HepG2 (cell line): ENCODE results near the gene RNF149. TPM values are rescaled to one million over a fixed set of nuclear protein-coding genes. Genes with fewer than 3 reads are reported as not detected.

Experiments
- ATAC-seq: fragments of 200-7000 bp; cut with Tn5 transposase; 3 replicates; pipeline ENCODE4 v1.9.1; 2020; ENCODE audit warnings: mild to moderate bottlenecking, moderate library complexity
- Bru-seq: library from RNA; stranded (reverse); fragments of 400-500 nt; gene quantifications from one replicate; lab custom pipeline; 2021; lab: Mats Ljungman, UMichigan
- BruChase-seq, 2 experiments: library from RNA; stranded (reverse); fragments of 400-500 nt; gene quantifications; one replicate each; lab custom pipeline; 2021; lab: Mats Ljungman, UMichigan
- BruUV-seq: library from RNA; stranded (reverse); fragments of 400-500 nt; replicated peaks from 2 replicates; lab custom pipeline; 2021; lab: Mats Ljungman, UMichigan
- CTCF ChIA-PET: fragments of 300-600 bp; formaldehyde crosslinking; extraction: SDS; loops from one replicate; lab custom pipeline; 2021; ENCODE audit warnings: low total read pairs, inconsistent platforms, low intra/inter-chr PET ratio; lab: Yijun Ruan, JAX
- POLR2A ChIA-PET: fragments of 350-600 bp; sonication (Branson Sonifier 250); formaldehyde crosslinking; loops from one replicate; lab custom pipeline; 2020; ENCODE audit warnings: antibody characterized with exemption, inconsistent platforms; lab: Yijun Ruan, JAX
- DNase-seq: peaks from one replicate; pipeline ENCODE4 v3.0.0-alpha.2; 2015; ENCODE audit warnings: low spot score
- FAIRE-seq: peaks from 3 replicates; lab custom pipeline; 2011; peaks lifted over from hg19 to GRCh38; lab: Jason Lieb, UNC
- H2AFZ ChIP-seq: one replicate; pipeline ENCODE4 v1.6.1; 2011; ENCODE audit warnings: low read length, inconsistent platforms
- H3K27ac ChIP-seq: fragments of 300-600 bp; 3 replicates; pipeline ENCODE4 v1.8.0; 2011; ENCODE audit warnings: mixed run types, mild to moderate bottlenecking, mixed read lengths, low read length, inconsistent platforms; ENCODE audit not compliant: insufficient read depth; ENCODE audit errors: extremely low read length
- H3K27me3 ChIP-seq, 2 experiments: fragments of 200-600 bp in 1 of 2; 2 replicates in 1 of 2; 3 replicates in 1 of 2; pipeline versions ENCODE4 v1.6.0 to v1.8.0; 2011; ENCODE audit warnings: low read length in 2 of 2, mild to moderate bottlenecking in 2 of 2, moderate library complexity in 2 of 2, inconsistent platforms in 1 of 2; ENCODE audit not compliant: insufficient read depth in 2 of 2, control insufficient read depth in 1 of 2
- H3K36me3 ChIP-seq, 2 experiments: fragments of 200-600 bp in 1 of 2; replicated peaks in 1 of 2; 2 replicates in 1 of 2; 3 replicates in 1 of 2; pipeline versions ENCODE4 v1.5.1 to v1.8.0; 2011; ENCODE audit warnings: low read length in 2 of 2, inconsistent platforms in 1 of 2; ENCODE audit not compliant: insufficient read depth in 2 of 2, control insufficient read depth in 1 of 2
- H3K4me1 ChIP-seq: 2 replicates; pipeline ENCODE4 v1.5.1; 2012; ENCODE audit warnings: low read length, inconsistent platforms; ENCODE audit not compliant: insufficient read depth
- H3K4me2 ChIP-seq: 2 replicates; pipeline ENCODE4 v1.6.0; 2011; ENCODE audit warnings: low read depth, low read length, inconsistent platforms
- H3K4me3 ChIP-seq, 3 experiments: fragments of 200-600 bp in 1 of 3; sonication (generic), shearing (Covaris generic) in 1 of 3; replicated peaks in 1 of 3; 2 replicates each; pipeline ENCODE4 v1.5.1; 2011 to 2016; ENCODE audit warnings: low read length in 3 of 3, inconsistent platforms in 2 of 3, low read depth in 2 of 3, mild to moderate bottlenecking in 2 of 3, control low read depth in 1 of 3, mixed read lengths in 1 of 3; ENCODE audit not compliant: insufficient read depth in 1 of 3
- H3K79me2 ChIP-seq: one replicate; pipeline ENCODE4 v1.6.1; 2011; ENCODE audit warnings: low read length, inconsistent platforms; ENCODE audit not compliant: insufficient read depth
- H3K9ac ChIP-seq: 2 replicates; pipeline ENCODE4 v1.6.0; 2011; ENCODE audit warnings: mild to moderate bottlenecking, low read depth, low read length, inconsistent platforms; ENCODE audit not compliant: insufficient read depth
- H3K9me3 ChIP-seq: 2 replicates; pipeline ENCODE4 v1.5.1; 2012; ENCODE audit warnings: mild to moderate bottlenecking, low read length
- H4K20me1 ChIP-seq: 2 replicates; pipeline ENCODE4 v1.6.0; 2011; ENCODE audit warnings: inconsistent platforms, mild to moderate bottlenecking, low read length, moderate library complexity; ENCODE audit not compliant: insufficient read depth
- ARID2 ChIP-seq: sonication (generic); formaldehyde crosslinking; IDR thresholded peaks from 2 replicates; pipeline ENCODE4 v1.8.1; 2022; ENCODE audit warnings: mild to moderate bottlenecking, missing genetic modification reagents, borderline replicate concordance
- ASH2L ChIP-seq: fragments of 300-600, 200-600 bp; sonication (generic); IDR thresholded peaks from 2 replicates; pipeline ENCODE4 v1.7.0; 2017; ENCODE audit warnings: low read depth, mild to moderate bottlenecking, moderate library complexity, mixed read lengths, low read length; ENCODE audit not compliant: insufficient read length
- ELF3 ChIP-seq: IDR thresholded peaks from 2 replicates; pipeline ENCODE4 v1.6.1; 2016; ENCODE audit warnings: missing genetic modification reagents, missing compliant biosample characterization
- FOXJ3 ChIP-seq: sonication (generic); formaldehyde crosslinking; IDR thresholded peaks from 2 replicates; pipeline ENCODE4 v1.4.0; 2020; ENCODE audit warnings: missing genetic modification reagents, mild to moderate bottlenecking, borderline replicate concordance
- HNRNPL ChIP-seq: fragments of 200-400 bp; formaldehyde crosslinking; IDR thresholded peaks from 2 replicates; pipeline ENCODE4 v1.6.1; 2017; ENCODE audit warnings: mild to moderate bottlenecking, low read depth, low read length
- MZF1 ChIP-seq: sonication (generic); formaldehyde crosslinking; IDR thresholded peaks from 2 replicates; pipeline ENCODE4 v1.8.1; 2023; ENCODE audit warnings: mild to moderate bottlenecking, missing genetic modification reagents, borderline replicate concordance
- NCOA2 ChIP-seq: sonication (generic); formaldehyde crosslinking; IDR thresholded peaks from 2 replicates; pipeline ENCODE4 v1.8.0; 2022; ENCODE audit warnings: inconsistent platforms
- SIN3A ChIP-seq: IDR thresholded peaks from 2 replicates; pipeline ENCODE4 v1.6.1; 2011; ENCODE audit warnings: low read depth, mild to moderate bottlenecking, control low read depth, low read length, borderline replicate concordance
- SMARCC2 ChIP-seq: fragments of 450-650 bp; IDR thresholded peaks from 2 replicates; pipeline ENCODE4 v1.6.1; 2017; ENCODE audit warnings: antibody characterized with exemption, mild to moderate bottlenecking
- TEAD2 ChIP-seq: sonication (generic); formaldehyde crosslinking; IDR thresholded peaks from 2 replicates; pipeline ENCODE4 v1.9.0; 2021; ENCODE audit warnings: missing genetic modification reagents
- THYN1 ChIP-seq: sonication (generic); formaldehyde crosslinking; IDR thresholded peaks from 2 replicates; pipeline ENCODE4 v1.8.1; 2023; ENCODE audit warnings: low read depth, mild to moderate bottlenecking, moderate library complexity, missing genetic modification reagents, borderline replicate concordance
- ZFP82 ChIP-seq: sonication (generic); formaldehyde crosslinking; IDR thresholded peaks from 2 replicates; pipeline ENCODE4 v1.5.1; 2020; ENCODE audit warnings: mild to moderate bottlenecking, missing genetic modification reagents, borderline replicate concordance
- ZNF33B ChIP-seq: sonication (generic); formaldehyde crosslinking; IDR thresholded peaks from 2 replicates; pipeline ENCODE4 v1.5.1; 2020; ENCODE audit warnings: mild to moderate bottlenecking, missing genetic modification reagents
- ZNF577 ChIP-seq: sonication (generic); formaldehyde crosslinking; IDR thresholded peaks from 2 replicates; pipeline ENCODE4 v1.4.0; 2020; ENCODE audit warnings: mild to moderate bottlenecking, low read depth, missing genetic modification reagents, borderline replicate concordance
- ZNF7 ChIP-seq: IDR thresholded peaks from 2 replicates; pipeline ENCODE4 v1.6.1; 2016; ENCODE audit warnings: missing biosample characterization, missing genetic modification reagents
- ZNF746 ChIP-seq: sonication (generic); formaldehyde crosslinking; IDR thresholded peaks from 2 replicates; pipeline ENCODE4 v1.8.0; 2022; ENCODE audit warnings: mild to moderate bottlenecking, missing genetic modification reagents
- ZSCAN9 ChIP-seq: IDR thresholded peaks from 2 replicates; pipeline ENCODE4 v1.6.1; 2016; ENCODE audit warnings: borderline replicate concordance
- WGBS: methylation state at CpG from one replicate; pipeline ENCODE4 v1.1.6; 2017; ENCODE audit warnings: low lambda C conversion rate; 5-methylcytosine and 5-hydroxymethylcytosine counted together
- in situ Hi-C: cut with HindIII; loops from 2 replicates; pipeline ENCODE4 v1.10.0; 2017; ENCODE audit warnings: low pct_unique_long_range_greater_than_20kb; ENCODE audit not compliant: extremely low pct_ligation_motif_present
- intact Hi-C: fragments of 100-400 bp; cut with micrococcal nuclease; formaldehyde crosslinking; loops from one replicate; pipeline ENCODE4 v1.10.0; 2022; ENCODE audit not compliant: unreplicated experiment
- long read RNA-seq, 2 experiments: library from RNA in 1 of 2; library from polyadenylated mRNA in 1 of 2; stranded (forward) in 1 of 2; unstranded in 1 of 2; transcript quantifications; one replicate each; pipeline ENCODE4 v2.0.0, GENCODE V29; 2019 to 2022
- polyA minus RNA-seq, 3 experiments: library from RNA; depleted of rRNA, polyadenylated mRNA; stranded (reverse); fragments of >200 nt; gene quantifications; 2 replicates each; pipeline ENCODE4 v1.2.3, GENCODE V29; 2011; ENCODE audit warnings: low replicate concordance in 1 of 3
- polyA plus RNA-seq, 8 experiments: library from polyadenylated mRNA; depleted of rRNA in 3 of 8; stranded (reverse) in 7 of 8; unstranded in 1 of 8; fragments of >200 nt; fragmentation: Illumina TruSeq in 4 of 8; extraction: Trizol in 4 of 8; gene quantifications; 2 replicates each; pipeline versions ENCODE4 v1.2.1 to v1.2.3, GENCODE V29; 2011 to 2016; ENCODE audit warnings: low read depth in 4 of 8, missing spikeins in 1 of 8, mixed read lengths in 1 of 8; ENCODE audit not compliant: insufficient read depth in 1 of 8
- total RNA-seq, 5 experiments: library from RNA; depleted of rRNA; stranded (reverse); fragments of >200 nt; fragmentation: Illumina TruSeq; extraction: Trizol; gene quantifications; 2 replicates each; pipeline ENCODE4 v1.2.3, GENCODE V29; 2016; ENCODE audit warnings: low read depth in 1 of 5

Gene RNF149
- total RNA-seq (2016; rRNA removed; fragmentation: Illumina TruSeq; extraction: Trizol) (45.7 and 109 TPM in 2 replicates), polyA plus RNA-seq (2011; rRNA removed) (87.2 and 87.6 TPM in 2 replicates), polyA minus RNA-seq (2011; rRNA and poly(A)+ RNA removed; ENCODE audit: low replicate concordance) (41.3 and 47.7 TPM in 2 replicates), Bru-seq, nascent RNA (percentile 97 among the genes with signal in this experiment), BruChase-seq, experiment 1, labeled RNA remaining after a 6-hour chase (percentile 93 among the genes with signal in this experiment), BruChase-seq, experiment 2, labeled RNA remaining after a 2-hour chase (percentile 96 among the genes with signal in this experiment)
- 31.6 and 37.7 TPM in 2 replicates for total RNA-seq (2016; cell fraction: cytosol; rRNA removed; fragmentation: Illumina TruSeq; extraction: Trizol; ENCODE audit: low read depth)
- total RNA-seq (2016; cell fraction: insoluble cytoplasmic fraction; rRNA removed; fragmentation: Illumina TruSeq; extraction: Trizol), result 40.9 and 111 TPM in 2 replicates
- total RNA-seq (2016; cell fraction: membrane; rRNA removed; fragmentation: Illumina TruSeq; extraction: Trizol), result 40.3 and 50.9 TPM in 2 replicates
- total RNA-seq (2016; cell fraction: nucleus; rRNA removed; fragmentation: Illumina TruSeq; extraction: Trizol), result 138 and 175 TPM in 2 replicates
- 33.2 and 46.3 TPM in 2 replicates for polyA plus RNA-seq (2011; cell fraction: cytosol; rRNA removed)
- polyA plus RNA-seq (2011; cell fraction: nucleus; rRNA removed), result 67.6 and 82.1 TPM in 2 replicates
- 91.6 and 103 TPM in 2 replicates for polyA plus RNA-seq (2012)
- 12.2 and 15.7 TPM in 2 replicates for polyA plus RNA-seq (2016; cell fraction: cytosol; fragmentation: Illumina TruSeq; extraction: Trizol; ENCODE audit: low read depth)
- 37.5 and 38.4 TPM in 2 replicates for polyA plus RNA-seq (2016; cell fraction: insoluble cytoplasmic fraction; fragmentation: Illumina TruSeq; extraction: Trizol; ENCODE audit: low read depth)
- 22.7 and 27.3 TPM in 2 replicates for polyA plus RNA-seq (2016; cell fraction: membrane; fragmentation: Illumina TruSeq; extraction: Trizol; ENCODE audit: low read depth)
- polyA plus RNA-seq (2016; cell fraction: nucleus; fragmentation: Illumina TruSeq; extraction: Trizol; ENCODE audit: insufficient read depth, low read depth), result 273 and 274 TPM in 2 replicates
- polyA minus RNA-seq (2011; cell fraction: cytosol; rRNA and poly(A)+ RNA removed), result 41.9 and 57.0 TPM in 2 replicates
- 147 and 171 TPM in 2 replicates for polyA minus RNA-seq (2011; cell fraction: nucleus; rRNA and poly(A)+ RNA removed)
- long read RNA-seq, experiment 1, transcript RNF149-201 (7 exons, 2,458 nt), result major isoform, 157 of 168 reads
- long read RNA-seq, experiment 1, partial matches to known transcripts, result 3 of 168 reads
- long read RNA-seq, experiment 1, other reads (novel, unspliced or antisense), result 8 of 168 reads
- long read RNA-seq, experiment 2, transcript RNF149-201 (7 exons, 2,458 nt), result major isoform, 114 of 241 reads
- long read RNA-seq, experiment 2, partial matches to known transcripts, result 103 of 241 reads
- long read RNA-seq, experiment 2, other reads (novel, unspliced or antisense), result 24 of 241 reads

- peak; percentile 86 for ATAC-seq
- in situ Hi-C loops (no loop called here), intact Hi-C loops (loop anchor here (1.0 to 5.0 kb wide), 3 partner anchors 11 to 34 kb away; no protein-coding TSS in a partner anchor)
- no TSS peak for BruUV-seq
- peak within 1 kb of the TSS; percentile 58 for H2AFZ ChIP-seq
- H3K9ac ChIP-seq, result peak within 1 kb of the TSS; percentile 98
- H3K4me3 ChIP-seq, result peak within 1 kb of the TSS; percentile 76 to 95 (median 93)
- peak; percentile 47 for FAIRE-seq
- peaks cover 48% of the 10 kb centered on the region for H3K79me2 ChIP-seq
- peak within 1 kb of the TSS; percentile 82 for H3K4me2 ChIP-seq
- POLR2A ChIA-PET, result interaction anchor here (0.6 to 4.0 kb wide), 21 partner anchors 9 to 848 kb away, joined by 3 to 37 read pairs (median 5); partner anchors contain the start of gene CNOT11
- DNase-seq, result peak; percentile 88
- H3K4me1 ChIP-seq, result peaks cover 65% of the 10 kb centered on the region
- CTCF ChIA-PET, result no interaction called here
- 5% methylated on average over 15 of the region's 76 CpGs for WGBS
- H3K9me3 ChIP-seq, result no peaks in the 10 kb centered on the region
- peaks cover 0 to 11% of the 10 kb centered on the region in 2 experiments; a peak in 1 of 5 replicates for H3K36me3 ChIP-seq
- peaks cover 32% of the 10 kb centered on the region for H4K20me1 ChIP-seq
- H3K27me3 ChIP-seq, result no peaks in the 10 kb centered on the region; a peak in 1 of 5 replicates
- H3K27ac ChIP-seq, result peak within 1 kb of the TSS; percentile 85
- TF ChIP-seq ZNF746 (CRISPR knock-in tag), result no peak
- TF ChIP-seq ZFP82 (CRISPR knock-in tag), result peak; percentile 70; the same call in 1 of the 2 replicates
- peak; percentile 67; the same call in 1 of the 2 replicates for TF ChIP-seq TEAD2
- no peak; the same call in 1 of the 2 replicates for TF ChIP-seq THYN1 (CRISPR knock-in tag)
- peak; percentile 84; the same call in 1 of the 2 replicates for TF ChIP-seq FOXJ3
- TF ChIP-seq ASH2L, result peak; percentile 92
- 0 out of 2 replicates have a peak, but pooled peaks have one; percentile 85 for TF ChIP-seq MZF1
- TF ChIP-seq ARID2 (CRISPR knock-in tag), result no peak
- TF ChIP-seq SIN3A, result peak; percentile 66; the same call in 1 of the 2 replicates
- peak; percentile 31; the same call in 1 of the 2 replicates for TF ChIP-seq SMARCC2
- peak; percentile 71 for TF ChIP-seq ELF3 (CRISPR knock-in tag)
- peak; percentile 97 for TF ChIP-seq ZSCAN9 (CRISPR knock-in tag)
- peak; percentile 74 for TF ChIP-seq NCOA2 (CRISPR knock-in tag)
- no peak for TF ChIP-seq ZNF33B
- 0 out of 2 replicates have a peak, but pooled peaks have one; percentile 42 for TF ChIP-seq HNRNPL
- TF ChIP-seq ZNF577 (CRISPR knock-in tag), result no peak
- peak; percentile 14; the same call in 1 of the 2 replicates for TF ChIP-seq ZNF7 (CRISPR knock-in tag)
Observed at GRCh38 chr2:101308432-101309210, at the start of gene RNF149. TSS of gene RNF149 (minus strand) at chr2:101308701. CDS start at chr2:101308588, 113 bp downstream.
